Measurements from ENCODE around the gene SLC6A6. TPM values are rescaled to one million over a fixed set of nuclear protein-coding genes. Genes with fewer than 3 reads are reported as not detected.
A peak's percentile ranks its signal among the peaks of the same experiment; 100 is the strongest.
"Not testable (repeated sequence)": the region's sequence is repeated elsewhere in the genome, so short reads cannot be mapped to it uniquely, and the experiment has no call there.

SLC6A6 gene
- total and polyA plus RNA-seq, 2 experiments from 2014 or later: 27.5 to 150 TPM

DNA sequence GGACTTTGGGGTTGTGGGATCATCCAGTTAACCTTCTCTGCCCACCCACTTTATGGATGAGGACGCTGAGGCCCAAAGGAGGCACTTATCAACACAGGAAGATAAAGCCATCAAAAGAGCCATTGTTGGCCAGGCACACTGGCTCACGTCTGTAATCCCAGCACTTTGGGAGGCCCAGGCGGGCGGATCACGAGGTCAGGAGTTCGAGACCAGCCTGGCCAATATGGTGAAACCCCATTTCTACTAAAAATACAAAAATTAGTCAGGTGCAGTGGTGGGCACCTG, 7.3 kb downstream of the SLC6A6 start:
- Histone ChIP-seq H4K20me1 (replicated peaks; ENCODE audit: insufficient read depth) (peaks cover 61% of the 10 kb centered on the region), H3K4me1 (ENCODE audit: insufficient read depth) (peaks cover 61% of the 10 kb centered on the region), H3F3A (replicated peaks; ENCODE audit: low read depth) (peaks cover 17% of the 10 kb centered on the region), H3K79me2 (replicated peaks; ENCODE audit: insufficient read depth) (peaks cover 91% of the 10 kb centered on the region)
- H3K27me3 ChIP-seq (ENCODE audit: insufficient read depth); H3K9me3 Mint-ChIP-seq; DNase-seq (ENCODE audit: low spot score); H3K27ac Mint-ChIP-seq; H3K4me2 ChIP-seq; H3K27ac ChIP-seq (ENCODE audit: low read depth); ATAC-seq; H2AFZ ChIP-seq; H3K36me3 ChIP-seq (ENCODE audit: insufficient read depth); H3K4me3 Mint-ChIP-seq; H3K4me3 ChIP-seq; H3K9me2 ChIP-seq (ENCODE audit: insufficient read depth): not testable (repeated sequence)
- Mint-ChIP-seq H3K4me1 (peaks cover 70% of the 10 kb centered on the region), H3K36me3 (ENCODE audit: low read depth) (peaks cover 42% of the 10 kb centered on the region), H3K27me3 (ENCODE audit: insufficient read depth, low read depth, poor library complexity) (peaks cover 12% of the 10 kb centered on the region)

DNA sequence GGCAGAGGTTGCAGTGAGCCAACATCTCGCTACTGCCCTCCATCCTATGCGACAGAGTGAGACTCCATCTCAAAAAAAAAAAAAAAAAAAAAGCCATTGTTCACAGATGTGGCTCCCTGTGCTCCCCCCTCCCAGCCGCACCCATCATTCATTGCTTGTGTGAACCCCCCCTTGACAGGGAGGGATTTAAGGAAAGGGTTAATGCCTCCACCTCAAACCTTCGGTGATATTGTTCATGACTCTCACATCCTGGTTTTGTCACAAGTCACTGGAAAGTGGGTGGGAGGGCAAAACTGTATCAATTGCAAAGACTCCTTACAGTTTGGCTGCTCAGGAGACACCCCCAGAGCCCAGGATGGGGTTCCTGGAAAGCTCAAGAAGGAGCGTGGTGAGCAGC, 7.7 kb downstream of the SLC6A6 start:
- Histone ChIP-seq H3K4me2 (no peak overlapping the region), H3K79me2 (replicated peaks; ENCODE audit: insufficient read depth) (peaks cover 91% of the 10 kb centered on the region), H4K20me1 (replicated peaks; ENCODE audit: insufficient read depth) (peaks cover 61% of the 10 kb centered on the region), H3K4me1 (ENCODE audit: insufficient read depth) (peaks cover 58% of the 10 kb centered on the region), H3K4me3 (no peak overlapping the region), H2AFZ (no peak overlapping the region), H3F3A (replicated peaks; ENCODE audit: low read depth) (peaks cover 17% of the 10 kb centered on the region), H3K9me2 (ENCODE audit: insufficient read depth) (no peaks in the 10 kb centered on the region), H3K27me3 (ENCODE audit: insufficient read depth) (no peaks in the 10 kb centered on the region), H3K36me3 (ENCODE audit: insufficient read depth) (no peaks in the 10 kb centered on the region; the same call in 1 of the 2 replicates), H3K27ac (ENCODE audit: low read depth) (peak overlapping the region; percentile 72; the same call in 1 of the 2 replicates)
- TF ChIP-seq JUNB (IDR thresholded peaks at IDR 0.05; ENCODE audit: unreplicated experiment) (no peak), POLR2AphosphoS5 (IDR thresholded peaks at IDR 0.05; ENCODE audit: low read depth) (no peak), CREB1 (CRISPR knock-in tag; IDR thresholded peaks at IDR 0.05; ENCODE audit: low read depth) (no peak)
- TF ChIP-seq, protein P1, sequence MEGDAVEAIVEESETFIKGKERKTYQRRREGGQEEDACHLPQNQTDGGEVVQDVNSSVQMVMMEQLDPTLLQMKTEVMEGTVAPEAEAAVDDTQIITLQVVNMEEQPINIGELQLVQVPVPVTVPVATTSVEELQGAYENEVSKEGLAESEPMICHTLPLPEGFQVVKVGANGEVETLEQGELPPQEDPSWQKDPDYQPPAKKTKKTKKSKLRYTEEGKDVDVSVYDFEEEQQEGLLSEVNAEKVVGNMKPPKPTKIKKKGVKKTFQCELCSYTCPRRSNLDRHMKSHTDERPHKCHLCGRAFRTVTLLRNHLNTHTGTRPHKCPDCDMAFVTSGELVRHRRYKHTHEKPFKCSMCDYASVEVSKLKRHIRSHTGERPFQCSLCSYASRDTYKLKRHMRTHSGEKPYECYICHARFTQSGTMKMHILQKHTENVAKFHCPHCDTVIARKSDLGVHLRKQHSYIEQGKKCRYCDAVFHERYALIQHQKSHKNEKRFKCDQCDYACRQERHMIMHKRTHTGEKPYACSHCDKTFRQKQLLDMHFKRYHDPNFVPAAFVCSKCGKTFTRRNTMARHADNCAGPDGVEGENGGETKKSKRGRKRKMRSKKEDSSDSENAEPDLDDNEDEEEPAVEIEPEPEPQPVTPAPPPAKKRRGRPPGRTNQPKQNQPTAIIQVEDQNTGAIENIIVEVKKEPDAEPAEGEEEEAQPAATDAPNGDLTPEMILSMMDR (conservative IDR thresholded peaks at IDR 0.05; ENCODE audit: low read depth in 2 of 2): no peak
- Mint-ChIP-seq H3K4me3 (no peak overlapping the region), H3K27me3 (ENCODE audit: insufficient read depth, low read depth, poor library complexity) (peaks cover 12% of the 10 kb centered on the region), H3K9me3 (no peaks in the 10 kb centered on the region), H3K27ac (no peak overlapping the region), H3K4me1 (peaks cover 69% of the 10 kb centered on the region), H3K36me3 (ENCODE audit: low read depth) (peaks cover 45% of the 10 kb centered on the region)
- DNase-seq (ENCODE audit: low spot score) (no peak), ATAC-seq (no peak)

DNA sequence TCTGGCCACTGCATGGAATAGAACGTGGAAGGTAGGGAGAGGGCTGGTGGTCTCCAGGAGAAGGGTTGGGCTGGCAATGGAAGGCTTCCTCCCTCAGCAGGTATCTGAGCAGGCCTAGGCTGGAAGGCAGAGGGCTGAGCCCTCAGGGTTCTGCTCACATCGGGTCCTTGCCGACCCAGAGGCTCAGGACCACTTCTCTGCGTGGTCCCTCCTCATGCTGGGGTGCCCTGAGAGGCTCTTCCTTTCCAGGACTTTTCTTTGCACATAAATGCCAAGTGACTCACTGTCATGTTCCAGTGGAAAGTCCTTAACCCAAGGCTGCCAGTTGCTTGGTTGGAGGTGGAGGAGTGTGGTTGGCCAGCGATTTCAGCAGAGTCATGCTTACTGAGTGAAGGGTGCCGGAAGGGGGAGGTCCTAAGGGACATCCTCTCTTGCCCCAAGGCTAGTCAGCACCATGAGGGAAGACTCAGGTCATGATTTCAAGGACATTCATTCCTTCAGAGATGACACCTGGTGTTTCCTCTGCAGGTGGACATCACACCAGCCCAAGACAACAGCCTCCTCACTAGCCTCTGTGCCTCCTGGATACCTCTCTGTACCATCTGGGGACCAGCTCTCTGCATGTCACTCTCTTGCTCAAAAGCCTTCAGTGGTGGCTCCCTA, 8.2 kb downstream of the SLC6A6 start:
- no peak for ATAC-seq
- no peak overlapping the region for H3K4me3 Mint-ChIP-seq
- TF ChIP-seq CREB1 (CRISPR knock-in tag; IDR thresholded peaks at IDR 0.05; ENCODE audit: low read depth) (no peak), JUNB (IDR thresholded peaks at IDR 0.05; ENCODE audit: unreplicated experiment) (no peak), NANOG (IDR thresholded peaks at IDR 0.05; ENCODE audit: borderline replicate concordance) (no peak), POLR2AphosphoS5 (IDR thresholded peaks at IDR 0.05; ENCODE audit: low read depth) (no peak), ZNF331 (CRISPR knock-in tag; IDR thresholded peaks at IDR 0.05; ENCODE audit: low read depth) (no peak)
- TF ChIP-seq, protein P2, sequence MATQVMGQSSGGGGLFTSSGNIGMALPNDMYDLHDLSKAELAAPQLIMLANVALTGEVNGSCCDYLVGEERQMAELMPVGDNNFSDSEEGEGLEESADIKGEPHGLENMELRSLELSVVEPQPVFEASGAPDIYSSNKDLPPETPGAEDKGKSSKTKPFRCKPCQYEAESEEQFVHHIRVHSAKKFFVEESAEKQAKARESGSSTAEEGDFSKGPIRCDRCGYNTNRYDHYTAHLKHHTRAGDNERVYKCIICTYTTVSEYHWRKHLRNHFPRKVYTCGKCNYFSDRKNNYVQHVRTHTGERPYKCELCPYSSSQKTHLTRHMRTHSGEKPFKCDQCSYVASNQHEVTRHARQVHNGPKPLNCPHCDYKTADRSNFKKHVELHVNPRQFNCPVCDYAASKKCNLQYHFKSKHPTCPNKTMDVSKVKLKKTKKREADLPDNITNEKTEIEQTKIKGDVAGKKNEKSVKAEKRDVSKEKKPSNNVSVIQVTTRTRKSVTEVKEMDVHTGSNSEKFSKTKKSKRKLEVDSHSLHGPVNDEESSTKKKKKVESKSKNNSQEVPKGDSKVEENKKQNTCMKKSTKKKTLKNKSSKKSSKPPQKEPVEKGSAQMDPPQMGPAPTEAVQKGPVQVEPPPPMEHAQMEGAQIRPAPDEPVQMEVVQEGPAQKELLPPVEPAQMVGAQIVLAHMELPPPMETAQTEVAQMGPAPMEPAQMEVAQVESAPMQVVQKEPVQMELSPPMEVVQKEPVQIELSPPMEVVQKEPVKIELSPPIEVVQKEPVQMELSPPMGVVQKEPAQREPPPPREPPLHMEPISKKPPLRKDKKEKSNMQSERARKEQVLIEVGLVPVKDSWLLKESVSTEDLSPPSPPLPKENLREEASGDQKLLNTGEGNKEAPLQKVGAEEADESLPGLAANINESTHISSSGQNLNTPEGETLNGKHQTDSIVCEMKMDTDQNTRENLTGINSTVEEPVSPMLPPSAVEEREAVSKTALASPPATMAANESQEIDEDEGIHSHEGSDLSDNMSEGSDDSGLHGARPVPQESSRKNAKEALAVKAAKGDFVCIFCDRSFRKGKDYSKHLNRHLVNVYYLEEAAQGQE (IDR thresholded peaks at IDR 0.05; ENCODE audit: unreplicated experiment): no peak

More for the DNA sequence above, 8.2 kb downstream of the SLC6A6 start:
- Histone ChIP-seq H3K4me2 (no peak overlapping the region), H3K27me3 (ENCODE audit: insufficient read depth) (no peaks in the 10 kb centered on the region), H2AFZ (no peak overlapping the region), H4K20me1 (replicated peaks; ENCODE audit: insufficient read depth) (peaks cover 56% of the 10 kb centered on the region), H3K4me3 (no peak overlapping the region), H3K79me2 (replicated peaks; ENCODE audit: insufficient read depth) (peaks cover 91% of the 10 kb centered on the region), H3K36me3 (ENCODE audit: insufficient read depth) (no peaks in the 10 kb centered on the region; the same call in 1 of the 2 replicates), H3K9me2 (ENCODE audit: insufficient read depth) (no peaks in the 10 kb centered on the region), H3K4me1 (ENCODE audit: insufficient read depth) (peaks cover 52% of the 10 kb centered on the region), H3K27ac (ENCODE audit: low read depth) (peak overlapping the region; percentile 72; the same call in 1 of the 2 replicates), H3F3A (replicated peaks; ENCODE audit: low read depth) (peaks cover 17% of the 10 kb centered on the region)
- H3K27ac Mint-ChIP-seq: 0 out of 2 replicates have a peak overlapping the region, but pooled peaks have one; percentile 59
- H3K27me3 Mint-ChIP-seq (ENCODE audit: insufficient read depth, low read depth, poor library complexity): peaks cover 14% of the 10 kb centered on the region
- peaks cover 64% of the 10 kb centered on the region for H3K4me1 Mint-ChIP-seq
- peaks cover 45% of the 10 kb centered on the region for H3K36me3 Mint-ChIP-seq (ENCODE audit: low read depth)
- no peak for DNase-seq (ENCODE audit: low spot score)
- H3K9me3 Mint-ChIP-seq: no peaks in the 10 kb centered on the region

All from GM23338 (cell line).